ENCODE results near the gene SEPTIN6.

DNA sequence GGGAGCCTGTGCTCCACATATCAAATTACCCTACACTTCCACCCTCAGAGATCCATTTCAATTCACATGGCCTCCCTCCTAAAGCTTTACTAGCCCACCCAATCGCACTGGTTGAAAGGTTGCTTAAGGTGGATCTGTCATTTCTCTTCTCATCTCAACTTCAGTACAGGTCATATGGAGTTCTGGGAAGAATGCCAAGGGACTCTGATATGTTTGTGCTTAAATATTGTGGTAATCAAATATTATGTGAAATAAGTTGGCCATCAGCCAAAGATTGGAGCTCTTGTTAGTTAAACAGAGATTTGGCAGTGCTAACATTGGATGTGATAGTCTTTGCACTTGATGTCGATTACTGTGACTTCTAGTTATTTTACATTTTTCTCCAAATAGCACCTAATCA lies 20.5 kb downstream of the SEPTIN6 start:
- TF ChIP-seq, protein P1, sequence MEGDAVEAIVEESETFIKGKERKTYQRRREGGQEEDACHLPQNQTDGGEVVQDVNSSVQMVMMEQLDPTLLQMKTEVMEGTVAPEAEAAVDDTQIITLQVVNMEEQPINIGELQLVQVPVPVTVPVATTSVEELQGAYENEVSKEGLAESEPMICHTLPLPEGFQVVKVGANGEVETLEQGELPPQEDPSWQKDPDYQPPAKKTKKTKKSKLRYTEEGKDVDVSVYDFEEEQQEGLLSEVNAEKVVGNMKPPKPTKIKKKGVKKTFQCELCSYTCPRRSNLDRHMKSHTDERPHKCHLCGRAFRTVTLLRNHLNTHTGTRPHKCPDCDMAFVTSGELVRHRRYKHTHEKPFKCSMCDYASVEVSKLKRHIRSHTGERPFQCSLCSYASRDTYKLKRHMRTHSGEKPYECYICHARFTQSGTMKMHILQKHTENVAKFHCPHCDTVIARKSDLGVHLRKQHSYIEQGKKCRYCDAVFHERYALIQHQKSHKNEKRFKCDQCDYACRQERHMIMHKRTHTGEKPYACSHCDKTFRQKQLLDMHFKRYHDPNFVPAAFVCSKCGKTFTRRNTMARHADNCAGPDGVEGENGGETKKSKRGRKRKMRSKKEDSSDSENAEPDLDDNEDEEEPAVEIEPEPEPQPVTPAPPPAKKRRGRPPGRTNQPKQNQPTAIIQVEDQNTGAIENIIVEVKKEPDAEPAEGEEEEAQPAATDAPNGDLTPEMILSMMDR (IDR thresholded peaks at IDR 0.05; ENCODE audit: control extremely low read depth in 1 of 3, insufficient read depth in 1 of 3, low read depth in 1 of 3, low read length in 3 of 3): no peak
- TF ChIP-seq CHD2 (IDR thresholded peaks at IDR 0.05; ENCODE audit: low read length) (no peak), SP1 (IDR thresholded peaks at IDR 0.05; ENCODE audit: low read depth, low read length) (no peak), RFX5 (IDR thresholded peaks at IDR 0.05; ENCODE audit: borderline replicate concordance, low read depth, low read length) (no peak), CBX5 (IDR thresholded peaks at IDR 0.05; ENCODE audit: low read depth, low read length) (no peak), MAFK (IDR thresholded peaks at IDR 0.05; ENCODE audit: low read depth, low read length) (no peak), EZH2 (IDR thresholded peaks at IDR 0.05; ENCODE audit: low read depth, low read length, severe bottlenecking) (no peak), YY1 (IDR thresholded peaks at IDR 0.05; ENCODE audit: low read depth, low read length) (no peak), JUND (IDR thresholded peaks at IDR 0.05; ENCODE audit: low read length) (no peak)
- TF ChIP-seq, protein P2, sequence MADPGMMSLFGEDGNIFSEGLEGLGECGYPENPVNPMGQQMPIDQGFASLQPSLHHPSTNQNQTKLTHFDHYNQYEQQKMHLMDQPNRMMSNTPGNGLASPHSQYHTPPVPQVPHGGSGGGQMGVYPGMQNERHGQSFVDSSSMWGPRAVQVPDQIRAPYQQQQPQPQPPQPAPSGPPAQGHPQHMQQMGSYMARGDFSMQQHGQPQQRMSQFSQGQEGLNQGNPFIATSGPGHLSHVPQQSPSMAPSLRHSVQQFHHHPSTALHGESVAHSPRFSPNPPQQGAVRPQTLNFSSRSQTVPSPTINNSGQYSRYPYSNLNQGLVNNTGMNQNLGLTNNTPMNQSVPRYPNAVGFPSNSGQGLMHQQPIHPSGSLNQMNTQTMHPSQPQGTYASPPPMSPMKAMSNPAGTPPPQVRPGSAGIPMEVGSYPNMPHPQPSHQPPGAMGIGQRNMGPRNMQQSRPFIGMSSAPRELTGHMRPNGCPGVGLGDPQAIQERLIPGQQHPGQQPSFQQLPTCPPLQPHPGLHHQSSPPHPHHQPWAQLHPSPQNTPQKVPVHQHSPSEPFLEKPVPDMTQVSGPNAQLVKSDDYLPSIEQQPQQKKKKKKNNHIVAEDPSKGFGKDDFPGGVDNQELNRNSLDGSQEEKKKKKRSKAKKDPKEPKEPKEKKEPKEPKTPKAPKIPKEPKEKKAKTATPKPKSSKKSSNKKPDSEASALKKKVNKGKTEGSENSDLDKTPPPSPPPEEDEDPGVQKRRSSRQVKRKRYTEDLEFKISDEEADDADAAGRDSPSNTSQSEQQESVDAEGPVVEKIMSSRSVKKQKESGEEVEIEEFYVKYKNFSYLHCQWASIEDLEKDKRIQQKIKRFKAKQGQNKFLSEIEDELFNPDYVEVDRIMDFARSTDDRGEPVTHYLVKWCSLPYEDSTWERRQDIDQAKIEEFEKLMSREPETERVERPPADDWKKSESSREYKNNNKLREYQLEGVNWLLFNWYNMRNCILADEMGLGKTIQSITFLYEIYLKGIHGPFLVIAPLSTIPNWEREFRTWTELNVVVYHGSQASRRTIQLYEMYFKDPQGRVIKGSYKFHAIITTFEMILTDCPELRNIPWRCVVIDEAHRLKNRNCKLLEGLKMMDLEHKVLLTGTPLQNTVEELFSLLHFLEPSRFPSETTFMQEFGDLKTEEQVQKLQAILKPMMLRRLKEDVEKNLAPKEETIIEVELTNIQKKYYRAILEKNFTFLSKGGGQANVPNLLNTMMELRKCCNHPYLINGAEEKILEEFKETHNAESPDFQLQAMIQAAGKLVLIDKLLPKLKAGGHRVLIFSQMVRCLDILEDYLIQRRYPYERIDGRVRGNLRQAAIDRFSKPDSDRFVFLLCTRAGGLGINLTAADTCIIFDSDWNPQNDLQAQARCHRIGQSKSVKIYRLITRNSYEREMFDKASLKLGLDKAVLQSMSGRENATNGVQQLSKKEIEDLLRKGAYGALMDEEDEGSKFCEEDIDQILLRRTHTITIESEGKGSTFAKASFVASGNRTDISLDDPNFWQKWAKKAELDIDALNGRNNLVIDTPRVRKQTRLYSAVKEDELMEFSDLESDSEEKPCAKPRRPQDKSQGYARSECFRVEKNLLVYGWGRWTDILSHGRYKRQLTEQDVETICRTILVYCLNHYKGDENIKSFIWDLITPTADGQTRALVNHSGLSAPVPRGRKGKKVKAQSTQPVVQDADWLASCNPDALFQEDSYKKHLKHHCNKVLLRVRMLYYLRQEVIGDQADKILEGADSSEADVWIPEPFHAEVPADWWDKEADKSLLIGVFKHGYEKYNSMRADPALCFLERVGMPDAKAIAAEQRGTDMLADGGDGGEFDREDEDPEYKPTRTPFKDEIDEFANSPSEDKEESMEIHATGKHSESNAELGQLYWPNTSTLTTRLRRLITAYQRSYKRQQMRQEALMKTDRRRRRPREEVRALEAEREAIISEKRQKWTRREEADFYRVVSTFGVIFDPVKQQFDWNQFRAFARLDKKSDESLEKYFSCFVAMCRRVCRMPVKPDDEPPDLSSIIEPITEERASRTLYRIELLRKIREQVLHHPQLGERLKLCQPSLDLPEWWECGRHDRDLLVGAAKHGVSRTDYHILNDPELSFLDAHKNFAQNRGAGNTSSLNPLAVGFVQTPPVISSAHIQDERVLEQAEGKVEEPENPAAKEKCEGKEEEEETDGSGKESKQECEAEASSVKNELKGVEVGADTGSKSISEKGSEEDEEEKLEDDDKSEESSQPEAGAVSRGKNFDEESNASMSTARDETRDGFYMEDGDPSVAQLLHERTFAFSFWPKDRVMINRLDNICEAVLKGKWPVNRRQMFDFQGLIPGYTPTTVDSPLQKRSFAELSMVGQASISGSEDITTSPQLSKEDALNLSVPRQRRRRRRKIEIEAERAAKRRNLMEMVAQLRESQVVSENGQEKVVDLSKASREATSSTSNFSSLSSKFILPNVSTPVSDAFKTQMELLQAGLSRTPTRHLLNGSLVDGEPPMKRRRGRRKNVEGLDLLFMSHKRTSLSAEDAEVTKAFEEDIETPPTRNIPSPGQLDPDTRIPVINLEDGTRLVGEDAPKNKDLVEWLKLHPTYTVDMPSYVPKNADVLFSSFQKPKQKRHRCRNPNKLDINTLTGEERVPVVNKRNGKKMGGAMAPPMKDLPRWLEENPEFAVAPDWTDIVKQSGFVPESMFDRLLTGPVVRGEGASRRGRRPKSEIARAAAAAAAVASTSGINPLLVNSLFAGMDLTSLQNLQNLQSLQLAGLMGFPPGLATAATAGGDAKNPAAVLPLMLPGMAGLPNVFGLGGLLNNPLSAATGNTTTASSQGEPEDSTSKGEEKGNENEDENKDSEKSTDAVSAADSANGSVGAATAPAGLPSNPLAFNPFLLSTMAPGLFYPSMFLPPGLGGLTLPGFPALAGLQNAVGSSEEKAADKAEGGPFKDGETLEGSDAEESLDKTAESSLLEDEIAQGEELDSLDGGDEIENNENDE (IDR thresholded peaks at IDR 0.05; ENCODE audit: insufficient replicate concordance, low read length): no peak
